ENCODE measurements around the gene C8G.
A peak's percentile ranks its signal among the peaks of the same experiment; 100 is the strongest.

Gene C8G

GRCh38 chr9:136958898-136959850 lies 14.1 kb downstream of the C8G start:
- Mint-ChIP-seq H3K27ac (no peak overlapping the region), H3K27me3 (ENCODE audit: low read depth) (no peaks in the 10 kb centered on the region), H3K36me3 (ENCODE audit: low read depth) (no peaks in the 10 kb centered on the region), H3K9me3 (peaks cover 9% of the 10 kb centered on the region), H3K4me1 (ENCODE audit: low read depth) (peaks cover 8% of the 10 kb centered on the region), H3K4me3 (no peak overlapping the region)
- DNase-seq (ENCODE audit: low spot score): no peak

DNA sequence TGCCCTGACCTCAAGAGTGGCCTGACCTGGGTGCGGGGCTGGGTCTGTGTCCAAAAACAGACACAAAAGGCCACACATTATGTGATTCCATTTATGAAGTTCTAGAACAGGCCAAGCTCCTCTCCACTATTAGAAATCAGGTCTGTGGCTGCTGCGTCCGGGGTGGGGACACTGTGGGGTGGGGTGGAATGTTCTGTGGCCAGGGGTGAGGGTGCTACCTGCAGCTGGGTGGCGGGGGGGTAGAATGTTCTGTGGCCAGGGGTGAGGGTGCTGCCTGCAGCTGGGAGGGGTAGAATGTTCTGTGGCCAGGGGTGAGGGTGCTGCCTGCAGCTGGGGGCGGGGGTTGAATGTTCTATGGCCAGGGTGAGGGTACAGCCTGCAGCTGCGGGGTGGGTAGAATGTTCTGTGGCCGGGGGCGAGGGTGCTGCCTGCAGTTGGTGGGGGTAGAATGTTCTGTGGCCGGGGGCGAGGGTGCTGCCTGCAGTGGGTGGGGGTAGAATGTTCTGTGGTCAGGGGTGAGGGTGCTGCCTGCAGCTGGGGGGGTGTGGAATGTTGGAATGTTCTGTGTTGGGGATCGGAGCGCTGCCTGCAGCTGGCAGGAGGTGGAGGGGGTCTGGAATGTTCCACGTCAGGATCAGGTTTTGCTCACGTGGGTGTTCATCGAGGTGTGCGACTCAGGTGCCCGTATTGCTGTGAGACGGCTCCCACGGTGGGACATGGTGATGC lies 15.3 kb downstream of the C8G start:
- no peak for DNase-seq (ENCODE audit: low spot score)
- H3K36me3 Mint-ChIP-seq (ENCODE audit: low read depth): no peaks in the 10 kb centered on the region
- peaks cover 14% of the 10 kb centered on the region for H3K4me1 Mint-ChIP-seq (ENCODE audit: low read depth)
- H3K4me3 Mint-ChIP-seq: peak overlapping the region; percentile 59
- H3K27ac Mint-ChIP-seq: peak overlapping the region; percentile 84
- H3K9me3 Mint-ChIP-seq: peaks cover 9% of the 10 kb centered on the region
- no peaks in the 10 kb centered on the region for H3K27me3 Mint-ChIP-seq (ENCODE audit: low read depth)

GRCh38 chr9:136960938-136961275 lies 15.9 kb downstream of the C8G start:
- Mint-ChIP-seq H3K4me1 (ENCODE audit: low read depth) (peaks cover 18% of the 10 kb centered on the region), H3K9me3 (peaks cover 9% of the 10 kb centered on the region), H3K27ac (no peak overlapping the region), H3K27me3 (ENCODE audit: low read depth) (peaks cover 3% of the 10 kb centered on the region), H3K36me3 (ENCODE audit: low read depth) (no peaks in the 10 kb centered on the region), H3K4me3 (no peak overlapping the region)
- DNase-seq (ENCODE audit: low spot score): no peak

- Mint-ChIP-seq H3K36me3 (ENCODE audit: low read depth) (no peaks in the 10 kb centered on the region), H3K27me3 (ENCODE audit: low read depth) (peaks cover 5% of the 10 kb centered on the region), H3K9me3 (peaks cover 4% of the 10 kb centered on the region), H3K27ac (no peak overlapping the region), H3K4me1 (ENCODE audit: low read depth) (peaks cover 23% of the 10 kb centered on the region), H3K4me3 (no peak overlapping the region)
- no peak for DNase-seq (ENCODE audit: low spot score)
Measured at GRCh38 chr9:136961279-136962065, 16.4 kb downstream of the C8G start.

- DNase-seq (ENCODE audit: low spot score): no peak
- Mint-ChIP-seq H3K27ac (no peak overlapping the region), H3K9me3 (no peaks in the 10 kb centered on the region), H3K4me3 (no peak overlapping the region), H3K4me1 (ENCODE audit: low read depth) (peaks cover 23% of the 10 kb centered on the region), H3K36me3 (ENCODE audit: low read depth) (no peaks in the 10 kb centered on the region), H3K27me3 (ENCODE audit: low read depth) (peaks cover 5% of the 10 kb centered on the region)
Measured at GRCh38 chr9:136962163-136962562, 17.1 kb downstream of the C8G start.

- no peak for DNase-seq (ENCODE audit: low spot score)
Measured at GRCh38 chr9:136962701-136963248, 17.7 kb downstream of the C8G start.

DNA sequence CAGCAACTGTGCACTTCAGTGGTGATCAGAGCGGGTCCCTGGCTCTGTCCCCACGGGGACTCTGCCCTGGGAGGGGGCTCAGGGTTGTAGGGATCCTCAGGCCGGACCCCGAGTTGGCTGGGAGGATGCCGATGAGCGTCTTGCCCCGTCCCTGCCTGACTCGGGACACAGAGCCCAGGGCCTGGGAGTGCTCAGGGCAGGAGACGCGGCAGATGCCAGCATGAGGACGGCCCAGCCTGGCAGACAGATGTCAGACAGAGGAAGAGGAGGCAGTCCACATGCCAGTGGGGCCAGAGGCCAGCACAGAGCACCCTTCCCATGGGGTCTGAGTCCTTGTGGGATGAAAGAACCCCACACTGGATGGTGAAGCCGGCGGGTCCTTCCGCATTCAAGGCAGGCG lies 18.3 kb downstream of the C8G start:
- no peak for DNase-seq (ENCODE audit: low spot score)
- H3K9me3 Mint-ChIP-seq: no peaks in the 10 kb centered on the region
- H3K4me1 Mint-ChIP-seq (ENCODE audit: low read depth): peaks cover 23% of the 10 kb centered on the region
- H3K4me3 Mint-ChIP-seq: no peak overlapping the region
- peaks cover 5% of the 10 kb centered on the region for H3K27me3 Mint-ChIP-seq (ENCODE audit: low read depth)
- H3K36me3 Mint-ChIP-seq (ENCODE audit: low read depth): no peaks in the 10 kb centered on the region
- H3K27ac Mint-ChIP-seq: peak overlapping the region; percentile 27

More at GRCh38 chr9:136962701-136963248, 17.7 kb downstream of the C8G start:
- Mint-ChIP-seq H3K4me1 (ENCODE audit: low read depth) (peaks cover 23% of the 10 kb centered on the region), H3K27ac (peak overlapping the region; percentile 27), H3K27me3 (ENCODE audit: low read depth) (peaks cover 5% of the 10 kb centered on the region), H3K36me3 (ENCODE audit: low read depth) (no peaks in the 10 kb centered on the region), H3K4me3 (no peak overlapping the region), H3K9me3 (no peaks in the 10 kb centered on the region)

- Mint-ChIP-seq H3K9me3 (no peaks in the 10 kb centered on the region), H3K36me3 (ENCODE audit: low read depth) (no peaks in the 10 kb centered on the region), H3K4me3 (no peak overlapping the region), H3K4me1 (ENCODE audit: low read depth) (peaks cover 23% of the 10 kb centered on the region), H3K27ac (no peak overlapping the region), H3K27me3 (ENCODE audit: low read depth) (peaks cover 5% of the 10 kb centered on the region)
- no peak for DNase-seq (ENCODE audit: low spot score)
Measured at GRCh38 chr9:136963751-136964150, 18.7 kb downstream of the C8G start.

GRCh38 chr9:136964171-136964689 lies 19.2 kb downstream of the C8G start:
- Mint-ChIP-seq H3K27ac (peak overlapping the region; percentile 15), H3K36me3 (ENCODE audit: low read depth) (no peaks in the 10 kb centered on the region), H3K9me3 (no peaks in the 10 kb centered on the region), H3K4me1 (ENCODE audit: low read depth) (peaks cover 23% of the 10 kb centered on the region), H3K4me3 (no peak overlapping the region), H3K27me3 (ENCODE audit: low read depth) (peaks cover 5% of the 10 kb centered on the region)
- no peak for DNase-seq (ENCODE audit: low spot score)

DNA sequence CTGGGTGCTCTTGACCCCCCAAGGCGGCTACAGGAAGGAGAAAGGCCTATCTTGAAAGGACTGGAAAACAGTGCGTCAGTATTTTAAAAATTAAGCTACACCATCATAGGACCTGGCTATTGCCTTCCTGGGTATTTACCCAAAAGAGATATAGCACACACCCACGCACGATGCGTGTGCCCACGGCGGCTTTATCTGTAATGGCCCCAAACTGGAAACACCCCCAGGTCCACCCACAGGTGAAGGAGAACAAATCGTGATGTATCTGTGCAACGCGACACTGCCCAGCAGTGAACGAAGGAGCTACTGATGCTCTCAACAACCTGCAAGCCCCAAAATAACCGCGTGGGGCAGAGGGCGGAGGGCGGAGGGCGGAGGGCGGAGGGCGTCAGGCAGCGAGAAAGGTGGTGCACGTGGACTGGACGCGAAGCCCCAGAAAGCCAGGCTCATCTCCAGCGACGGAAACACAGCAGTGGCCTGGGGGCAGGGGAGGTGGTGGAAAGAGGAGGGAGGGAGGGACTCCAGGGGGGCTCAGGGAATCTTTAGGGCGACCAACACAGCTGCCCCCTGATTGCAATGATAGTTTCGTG lies 19.9 kb downstream of the C8G start:
- no peak for DNase-seq (ENCODE audit: low spot score)
- no peak overlapping the region for H3K27ac Mint-ChIP-seq
- peaks cover 23% of the 10 kb centered on the region for H3K4me1 Mint-ChIP-seq (ENCODE audit: low read depth)
- no peaks in the 10 kb centered on the region for H3K9me3 Mint-ChIP-seq
- H3K27me3 Mint-ChIP-seq (ENCODE audit: low read depth): peaks cover 5% of the 10 kb centered on the region
- no peak overlapping the region for H3K4me3 Mint-ChIP-seq
- no peaks in the 10 kb centered on the region for H3K36me3 Mint-ChIP-seq (ENCODE audit: low read depth)

DNA sequence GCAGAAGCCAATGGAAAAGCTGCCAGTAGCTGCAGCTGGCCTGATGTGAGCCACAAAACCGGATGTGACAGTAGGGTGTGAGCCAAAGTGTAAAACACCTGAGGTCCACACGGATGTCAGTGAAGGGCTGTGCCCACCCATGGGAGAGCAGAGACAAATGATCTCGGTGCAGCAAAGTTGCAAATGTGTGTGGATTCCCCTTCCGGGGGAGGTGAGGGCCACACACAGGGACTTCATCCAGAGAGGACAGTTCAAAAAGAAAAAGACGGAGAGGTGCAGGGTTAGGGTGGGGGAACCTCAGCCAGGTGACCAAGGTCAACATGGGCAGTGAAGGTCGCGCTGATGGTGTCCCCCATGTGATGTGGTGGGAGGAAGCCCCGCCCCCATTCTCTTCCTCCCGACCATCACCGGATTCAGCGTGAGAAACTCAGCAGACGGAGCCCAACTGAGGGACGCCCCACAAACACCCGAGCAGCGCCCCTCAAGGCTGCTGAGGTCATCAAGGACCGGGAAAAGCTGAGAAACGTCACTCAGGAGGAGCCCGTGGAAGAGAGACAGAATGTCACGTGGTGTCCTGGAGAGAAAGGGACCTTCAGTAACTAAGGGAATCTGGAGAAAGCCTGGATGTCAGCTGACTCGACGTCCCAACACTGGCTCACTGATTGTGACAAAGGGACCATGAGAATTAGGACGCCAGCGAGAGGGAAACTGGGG lies 20.9 kb downstream of the C8G start:
- Mint-ChIP-seq H3K36me3 (ENCODE audit: low read depth) (no peaks in the 10 kb centered on the region), H3K27ac (peak overlapping the region; percentile 91), H3K4me3 (peak overlapping the region; percentile 83), H3K27me3 (ENCODE audit: low read depth) (peaks cover 5% of the 10 kb centered on the region), H3K9me3 (no peaks in the 10 kb centered on the region), H3K4me1 (ENCODE audit: low read depth) (peaks cover 21% of the 10 kb centered on the region)
- DNase-seq (ENCODE audit: low spot score): no peak

DNA sequence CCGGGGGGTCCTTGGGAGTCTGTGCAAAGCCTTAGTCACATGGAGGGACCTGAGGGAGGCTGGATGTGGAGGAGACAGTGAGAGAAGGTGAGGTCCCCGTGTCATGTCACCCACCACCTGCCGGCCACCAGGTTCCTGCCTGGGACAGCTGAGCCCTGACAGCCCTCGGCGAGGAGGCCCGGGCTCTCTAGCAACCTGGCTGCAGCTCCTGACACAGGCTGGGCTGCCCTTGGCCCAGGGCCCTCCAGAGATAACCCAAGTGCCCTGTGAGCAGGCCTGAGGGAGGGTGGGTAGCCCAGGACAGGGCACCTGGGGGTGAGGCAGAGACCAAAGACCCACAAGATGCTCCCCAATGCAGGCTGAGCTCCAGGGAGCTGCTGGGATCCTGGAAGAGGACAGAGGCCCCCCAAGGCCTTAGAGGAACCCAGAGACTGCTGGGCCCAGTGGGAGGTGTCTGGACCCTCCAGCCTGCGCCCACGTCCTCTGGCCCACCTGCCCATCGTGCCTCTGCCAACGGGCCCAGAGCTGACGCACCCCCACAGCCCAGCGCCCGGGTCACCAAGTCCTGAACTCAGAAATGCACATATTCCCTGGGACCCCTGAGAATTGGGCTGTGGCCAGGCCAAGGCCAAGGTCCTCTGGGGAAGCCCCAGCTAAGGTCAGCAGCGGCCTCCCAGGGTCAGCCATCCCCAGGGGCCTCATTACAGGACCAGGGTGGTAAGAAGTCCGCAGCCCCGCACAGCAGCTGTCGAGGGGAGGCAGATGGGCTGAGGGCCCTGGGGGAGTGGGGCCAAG lies 23.5 kb downstream of the C8G start:
- no peaks in the 10 kb centered on the region for H3K9me3 Mint-ChIP-seq
- peaks cover 16% of the 10 kb centered on the region for H3K4me1 Mint-ChIP-seq (ENCODE audit: low read depth)
- no peak overlapping the region for H3K27ac Mint-ChIP-seq
- no peak overlapping the region for H3K4me3 Mint-ChIP-seq
- no peak for DNase-seq (ENCODE audit: low spot score)
- H3K36me3 Mint-ChIP-seq (ENCODE audit: low read depth): no peaks in the 10 kb centered on the region
- peaks cover 5% of the 10 kb centered on the region for H3K27me3 Mint-ChIP-seq (ENCODE audit: low read depth)

Data from T-helper 2 cell treated with Interferon-gamma antibody and Interleukin-4, amounts not matched to agents 5 μg/mL and 100 μg/mL, for 36 hours (primary cell).